ENCODE results near the gene ANKRD63. TPM values are rescaled to one million over a fixed set of nuclear protein-coding genes. Genes with fewer than 3 reads are reported as not detected.

ANKRD63 gene
- total RNA-seq, 2 donors from 2014 or later = not detected

DNA sequence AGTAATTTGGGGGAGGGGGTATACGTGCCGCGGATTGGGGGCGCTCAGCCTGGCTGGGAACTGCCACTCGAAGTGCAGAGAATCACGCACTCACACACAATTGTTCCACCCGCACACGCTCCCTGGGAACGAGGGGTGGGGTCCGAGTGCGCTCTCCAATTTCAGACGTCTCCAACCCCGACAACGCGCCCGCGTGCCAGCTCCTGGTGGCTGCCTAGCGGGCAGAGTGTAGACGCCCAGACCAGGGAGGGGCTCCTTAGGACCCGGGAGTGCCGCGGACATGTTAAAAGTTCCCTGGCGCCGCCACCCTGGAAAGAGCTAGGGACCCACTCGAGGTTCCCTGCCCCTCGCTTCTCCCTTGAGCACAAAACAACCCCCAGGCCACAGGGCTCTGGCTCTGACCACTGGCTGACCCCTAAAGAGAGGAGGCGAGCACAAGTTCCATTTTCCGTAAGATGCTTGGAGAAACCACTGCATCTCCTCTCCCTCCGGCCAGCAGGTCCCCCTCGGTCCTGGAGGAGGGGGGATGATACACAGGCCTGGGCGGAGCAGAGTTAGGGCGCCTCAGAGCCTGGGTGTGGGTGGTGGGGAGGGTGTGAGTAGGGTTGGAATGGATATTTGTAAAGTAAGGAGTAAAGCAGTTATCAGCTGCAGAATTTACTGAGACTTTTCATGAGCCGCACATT, 894 bp upstream of the ANKRD63 start:
- Mint-ChIP-seq H3K27ac (no peak overlapping the region), H3K4me1 (peaks cover 9% of the 10 kb centered on the region), H3K9me3 (no peaks in the 10 kb centered on the region), H3K36me3 (ENCODE audit: low read depth) (no peaks in the 10 kb centered on the region), H3K27me3 (ENCODE audit: insufficient read depth) (peaks cover 89% of the 10 kb centered on the region), H3K4me3 (peak overlapping the region; percentile 36)
- no peak overlapping the region for H3K4me3 ChIP-seq (ENCODE audit: low read length)
- 20 to 25% methylated on average over 13 to 33 of the region's 33 CpGs for WGBS, 2 experiments (ENCODE audit: insufficient coverage in 1 of 2, insufficient read length in 1 of 2)
- no peak overlapping the region for H3K9ac ChIP-seq (ENCODE audit: extremely low read depth, low read length, poor library complexity, severe bottlenecking)
- no peaks in the 10 kb centered on the region for H3K4me1 ChIP-seq (ENCODE audit: control insufficient read depth, insufficient read depth, low read length)
- no peak overlapping the region for H3K27ac ChIP-seq (ENCODE audit: low read depth, low read length)
- no peak for DNase-seq
- H3K27me3 ChIP-seq (ENCODE audit: control insufficient read depth, insufficient read depth, low read length, poor library complexity, severe bottlenecking) = peaks cover 100% of the 10 kb centered on the region
- no peaks in the 10 kb centered on the region for H3K9me3 ChIP-seq (ENCODE audit: control insufficient read depth, low read length)
- TF ChIP-seq, protein P1, sequence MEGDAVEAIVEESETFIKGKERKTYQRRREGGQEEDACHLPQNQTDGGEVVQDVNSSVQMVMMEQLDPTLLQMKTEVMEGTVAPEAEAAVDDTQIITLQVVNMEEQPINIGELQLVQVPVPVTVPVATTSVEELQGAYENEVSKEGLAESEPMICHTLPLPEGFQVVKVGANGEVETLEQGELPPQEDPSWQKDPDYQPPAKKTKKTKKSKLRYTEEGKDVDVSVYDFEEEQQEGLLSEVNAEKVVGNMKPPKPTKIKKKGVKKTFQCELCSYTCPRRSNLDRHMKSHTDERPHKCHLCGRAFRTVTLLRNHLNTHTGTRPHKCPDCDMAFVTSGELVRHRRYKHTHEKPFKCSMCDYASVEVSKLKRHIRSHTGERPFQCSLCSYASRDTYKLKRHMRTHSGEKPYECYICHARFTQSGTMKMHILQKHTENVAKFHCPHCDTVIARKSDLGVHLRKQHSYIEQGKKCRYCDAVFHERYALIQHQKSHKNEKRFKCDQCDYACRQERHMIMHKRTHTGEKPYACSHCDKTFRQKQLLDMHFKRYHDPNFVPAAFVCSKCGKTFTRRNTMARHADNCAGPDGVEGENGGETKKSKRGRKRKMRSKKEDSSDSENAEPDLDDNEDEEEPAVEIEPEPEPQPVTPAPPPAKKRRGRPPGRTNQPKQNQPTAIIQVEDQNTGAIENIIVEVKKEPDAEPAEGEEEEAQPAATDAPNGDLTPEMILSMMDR (conservative IDR thresholded peaks at IDR 0.05) = no peak
- no peaks in the 10 kb centered on the region for H3K36me3 ChIP-seq (ENCODE audit: control insufficient read depth, insufficient read depth, low read length)

DNA sequence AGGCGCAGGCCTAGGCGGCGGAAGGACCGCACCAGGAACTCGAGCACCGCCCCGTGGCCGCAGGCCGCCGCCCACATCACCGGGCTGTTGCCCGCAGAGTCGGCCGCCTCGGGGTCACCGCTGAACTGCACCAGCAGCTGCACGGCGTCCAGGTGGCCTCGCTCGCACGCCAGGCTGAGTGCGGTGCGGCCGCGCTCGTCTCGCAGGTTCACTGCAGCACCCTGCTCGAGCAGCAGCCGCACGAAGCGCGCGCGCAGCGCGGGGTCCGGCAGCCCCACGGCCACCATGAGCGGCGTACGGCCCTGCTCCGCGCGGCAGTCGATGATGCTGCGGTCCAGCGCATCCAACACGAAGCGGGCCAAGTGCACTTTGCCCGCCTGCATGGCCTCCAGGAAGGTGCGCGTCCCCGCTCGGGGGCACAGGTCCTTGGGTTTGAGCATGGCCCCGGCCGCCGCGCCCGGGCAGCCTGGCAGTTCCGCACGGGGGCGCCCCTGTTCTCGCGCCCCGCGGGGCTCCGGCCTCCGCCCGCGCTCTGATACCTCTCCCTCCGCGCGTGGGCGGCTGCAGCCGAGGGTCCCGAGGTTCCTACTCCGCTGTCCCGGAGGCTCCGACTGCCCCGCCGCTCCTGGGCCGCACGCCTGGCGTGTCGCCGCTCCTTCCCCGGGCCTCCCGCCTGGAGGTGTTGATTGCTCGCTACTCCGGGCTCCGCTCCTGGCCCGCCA, 556 bp downstream of the ANKRD63 start:
- Histone ChIP-seq H3K36me3 (ENCODE audit: control insufficient read depth, insufficient read depth, low read length) (no peaks in the 10 kb centered on the region), H3K9ac (ENCODE audit: extremely low read depth, low read length, poor library complexity, severe bottlenecking) (no peak overlapping the region), H3K9me3 (ENCODE audit: control insufficient read depth, low read length) (no peaks in the 10 kb centered on the region), H3K27me3 (ENCODE audit: control insufficient read depth, insufficient read depth, low read length, poor library complexity, severe bottlenecking) (peaks cover 95% of the 10 kb centered on the region), H3K4me3 (ENCODE audit: low read length) (peak overlapping the region; percentile 45), H3K27ac (ENCODE audit: low read depth, low read length) (no peak overlapping the region), H3K4me1 (ENCODE audit: control insufficient read depth, insufficient read depth, low read length) (no peaks in the 10 kb centered on the region)
- Mint-ChIP-seq H3K36me3 (ENCODE audit: low read depth) (no peaks in the 10 kb centered on the region), H3K4me1 (peaks cover 14% of the 10 kb centered on the region), H3K4me3 (peak overlapping the region; percentile 36), H3K27ac (no peak overlapping the region), H3K27me3 (ENCODE audit: insufficient read depth) (peaks cover 87% of the 10 kb centered on the region), H3K9me3 (no peaks in the 10 kb centered on the region)
- 1% methylated on average over 55 to 92 of the region's 92 CpGs for WGBS, 2 experiments (ENCODE audit: insufficient coverage in 1 of 2, insufficient read length in 1 of 2)
- peak; percentile 87 for DNase-seq
- TF ChIP-seq, protein P1 (conservative IDR thresholded peaks at IDR 0.05) = peak; percentile 71

DNA sequence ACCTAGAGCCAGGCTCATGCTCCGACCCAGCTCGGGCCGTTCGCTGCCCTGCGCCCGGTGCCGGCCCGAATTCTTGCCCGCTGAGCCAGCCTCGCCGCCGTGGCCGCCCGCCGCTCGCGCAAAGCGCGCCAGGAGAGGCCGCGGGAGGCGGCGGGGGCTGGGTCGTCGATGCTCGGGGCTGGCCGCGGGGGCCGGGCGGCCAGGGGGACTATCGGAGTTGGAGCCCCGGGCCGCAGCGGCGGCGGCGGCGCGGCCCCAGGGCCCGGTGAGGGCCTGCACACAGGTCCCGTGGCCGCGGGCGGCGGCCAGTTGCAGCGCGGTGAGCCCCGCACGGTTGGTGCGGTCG, 1.1 kb downstream of the ANKRD63 start:
- Histone ChIP-seq H3K4me3 (ENCODE audit: low read length) (no peak overlapping the region), H3K27me3 (ENCODE audit: control insufficient read depth, insufficient read depth, low read length, poor library complexity, severe bottlenecking) (peaks cover 90% of the 10 kb centered on the region), H3K9me3 (ENCODE audit: control insufficient read depth, low read length) (no peaks in the 10 kb centered on the region), H3K36me3 (ENCODE audit: control insufficient read depth, insufficient read depth, low read length) (no peaks in the 10 kb centered on the region), H3K4me1 (ENCODE audit: control insufficient read depth, insufficient read depth, low read length) (no peaks in the 10 kb centered on the region), H3K27ac (ENCODE audit: low read depth, low read length) (no peak overlapping the region), H3K9ac (ENCODE audit: extremely low read depth, low read length, poor library complexity, severe bottlenecking) (no peak overlapping the region)
- Mint-ChIP-seq H3K27me3 (ENCODE audit: insufficient read depth) (peaks cover 86% of the 10 kb centered on the region), H3K36me3 (ENCODE audit: low read depth) (no peaks in the 10 kb centered on the region), H3K4me3 (no peak overlapping the region), H3K27ac (no peak overlapping the region), H3K9me3 (no peaks in the 10 kb centered on the region), H3K4me1 (peaks cover 14% of the 10 kb centered on the region)
- TF ChIP-seq, protein P1 (conservative IDR thresholded peaks at IDR 0.05) = no peak
- DNase-seq = no peak
- 3 to 4% methylated on average over 5 to 51 of the region's 51 CpGs for WGBS, 2 experiments (ENCODE audit: insufficient coverage in 1 of 2, insufficient read length in 1 of 2)
